ENCODE measurements around the gene HES6.

The HES6 gene

DNA sequence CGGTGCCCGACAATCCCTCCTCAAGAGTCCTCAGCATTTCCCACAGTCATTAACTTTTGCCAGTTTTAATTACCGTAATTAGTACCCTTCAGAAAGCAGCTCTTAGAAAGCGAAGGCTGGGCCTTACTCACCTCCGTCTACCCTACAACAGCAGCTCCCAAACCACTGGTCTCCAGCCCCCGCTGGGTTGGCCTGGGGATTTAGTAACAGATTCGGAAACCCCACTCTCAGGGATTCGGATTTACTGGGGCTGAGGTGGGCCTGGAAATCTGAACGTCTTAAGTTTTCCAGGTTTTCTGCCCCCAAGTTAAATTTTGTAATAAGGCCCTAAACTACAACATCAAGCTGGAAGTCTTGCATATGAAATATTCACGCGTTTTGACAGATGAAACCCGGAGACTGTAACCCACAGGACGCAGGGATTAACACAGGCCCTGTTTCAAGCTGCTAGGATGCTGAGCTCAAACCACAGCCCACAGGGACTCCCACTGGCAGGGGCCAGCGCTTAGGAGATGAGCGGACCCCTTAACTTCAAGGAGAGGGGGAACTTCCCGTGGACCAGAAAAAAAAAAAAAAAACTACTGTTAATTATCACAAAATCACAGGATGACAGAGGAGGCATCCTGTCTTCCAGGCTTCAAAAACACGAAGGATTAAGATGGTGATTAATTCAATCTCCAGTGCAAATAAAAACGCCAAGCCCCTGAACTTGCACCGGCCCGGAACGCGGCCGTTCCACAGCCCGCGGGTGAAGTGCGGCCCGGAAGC is 37.3 kb downstream of the HES6 start:
- DNase-seq (ENCODE audit: low read depth in 1 of 2, low spot score in 1 of 2), result no peak

DNA sequence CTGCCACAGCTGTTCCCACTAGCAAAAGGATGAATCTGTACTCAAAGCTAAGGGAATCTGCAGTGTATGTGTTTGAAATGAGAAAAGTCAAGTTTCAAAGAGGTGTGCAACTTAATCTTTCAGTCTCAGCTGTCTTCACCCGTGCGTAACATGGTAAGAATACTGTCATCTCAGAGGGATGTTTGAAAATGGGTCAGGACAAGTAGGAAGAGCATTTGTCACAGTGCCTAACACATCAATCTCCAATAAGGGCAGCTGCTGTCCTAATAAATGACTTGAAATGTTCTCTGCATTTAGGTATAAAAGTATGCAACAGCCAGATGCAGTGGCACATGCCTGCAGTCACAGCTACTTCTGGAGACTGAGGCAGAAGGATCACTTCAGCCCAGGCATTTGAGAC is 49.4 kb downstream of the HES6 start:
- no peak for DNase-seq (ENCODE audit: low read depth in 1 of 2, low spot score in 1 of 2)

All from activated T-helper 1 cell treated with anti-CD3 and anti-CD28 coated beads, Interleukin-2, amount 50 U/mL, for 16 hours (primary cell).